GOT3 (cell line): ENCODE results near the gene PLXND1.
"Not testable (repeated sequence)": the region's sequence is repeated elsewhere in the genome, so short reads cannot be mapped to it uniquely, and the experiment has no call there.

Experiments
- DNase-seq: peaks from one replicate; lab custom pipeline; 2025; ENCODE audit warnings: mixed read lengths; lab: John Stamatoyannopoulos, UW

Gene PLXND1

GRCh38 chr3:129548104-129548965 is 58.1 kb downstream of the PLXND1 start:
- DNase-seq = no peak

GRCh38 chr3:129547241-129547640 is 59.2 kb downstream of the PLXND1 start:
- DNase-seq = no peak

- not testable (repeated sequence) for DNase-seq
Observed at GRCh38 chr3:129545951-129546350, 60.5 kb downstream of the PLXND1 start.

GRCh38 chr3:129543999-129544398 is 62.5 kb downstream of the PLXND1 start:
- no peak for DNase-seq

GRCh38 chr3:129543156-129543790 is 63.2 kb downstream of the PLXND1 start, which contains the start of gene H1-8:
Gene H1-8, plus strand, starts transcription at chr3:129543175. Its CDS starts 44 bp downstream, at chr3:129543219.
- DNase-seq = no peak

GRCh38 chr3:129542747-129543146 is 63.7 kb downstream of the PLXND1 start:
- no peak for DNase-seq

- no peak for DNase-seq
Observed at GRCh38 chr3:129540776-129541516, 65.5 kb downstream of the PLXND1 start.

- DNase-seq = no peak
Observed at GRCh38 chr3:129539206-129539605, 67.3 kb downstream of the PLXND1 start.

GRCh38 chr3:129536804-129537203 is 69.7 kb downstream of the PLXND1 start:
- no peak for DNase-seq

- no peak for DNase-seq
Observed at GRCh38 chr3:129536374-129536667, 70.2 kb downstream of the PLXND1 start.

GRCh38 chr3:129535075-129535474 is 71.4 kb downstream of the PLXND1 start:
- no peak for DNase-seq

GRCh38 chr3:129534428-129535027 is 71.9 kb downstream of the PLXND1 start:
- no peak for DNase-seq

- no peak for DNase-seq
Observed at GRCh38 chr3:129533406-129533805, 73.1 kb downstream of the PLXND1 start.

GRCh38 chr3:129532261-129532660 is 74.2 kb downstream of the PLXND1 start:
- DNase-seq = no peak

GRCh38 chr3:129531699-129532098 is 74.8 kb downstream of the PLXND1 start:
- no peak for DNase-seq

- no peak for DNase-seq
Observed at GRCh38 chr3:129530821-129531220, 75.7 kb downstream of the PLXND1 start.

GRCh38 chr3:129530251-129530791 is 76.2 kb downstream of the PLXND1 start:
- DNase-seq = no peak

GRCh38 chr3:129529436-129530210 is 76.9 kb downstream of the PLXND1 start:
- DNase-seq = no peak

- DNase-seq = no peak
Observed at GRCh38 chr3:129528589-129529100, 77.8 kb downstream of the PLXND1 start, which contains the start of gene RHO. Gene RHO, plus strand, starts transcription at chr3:129528639. Its CDS starts 95 bp downstream, at chr3:129528734.

GRCh38 chr3:129527262-129527661 is 79.2 kb downstream of the PLXND1 start:
- DNase-seq = no peak
